GM12872 (cell line): ENCODE measurements around the gene RAX.

ENCODE experiments used
- TF ChIP-seq, protein P1 (sequence below): IDR thresholded peaks from 3 replicates; pipeline ENCODE4 v1.5.1; 2011; ENCODE audit warnings: low read depth, mild to moderate bottlenecking, low read length, moderate library complexity; ENCODE audit not compliant: insufficient read depth

The RAX gene

DNA sequence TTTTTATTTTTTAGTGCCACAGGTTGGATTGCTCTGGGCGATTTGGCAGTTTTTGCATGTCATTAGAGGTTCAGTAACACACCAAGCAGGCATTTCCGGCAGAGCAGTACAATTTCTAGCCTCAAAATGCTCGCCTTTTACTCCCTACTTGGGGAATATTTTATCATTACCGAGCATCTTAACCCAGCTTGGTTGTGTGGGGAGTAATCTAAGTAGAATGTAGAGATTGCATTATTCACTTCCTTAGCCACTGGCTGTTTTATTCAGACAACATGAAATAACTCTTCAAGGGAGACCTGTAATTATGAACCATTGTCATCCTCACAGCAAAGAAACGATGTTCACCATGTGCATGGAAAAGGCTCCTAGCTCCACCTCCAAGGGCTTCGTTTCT is 40.2 kb downstream of the RAX start:
- TF ChIP-seq, protein P1, sequence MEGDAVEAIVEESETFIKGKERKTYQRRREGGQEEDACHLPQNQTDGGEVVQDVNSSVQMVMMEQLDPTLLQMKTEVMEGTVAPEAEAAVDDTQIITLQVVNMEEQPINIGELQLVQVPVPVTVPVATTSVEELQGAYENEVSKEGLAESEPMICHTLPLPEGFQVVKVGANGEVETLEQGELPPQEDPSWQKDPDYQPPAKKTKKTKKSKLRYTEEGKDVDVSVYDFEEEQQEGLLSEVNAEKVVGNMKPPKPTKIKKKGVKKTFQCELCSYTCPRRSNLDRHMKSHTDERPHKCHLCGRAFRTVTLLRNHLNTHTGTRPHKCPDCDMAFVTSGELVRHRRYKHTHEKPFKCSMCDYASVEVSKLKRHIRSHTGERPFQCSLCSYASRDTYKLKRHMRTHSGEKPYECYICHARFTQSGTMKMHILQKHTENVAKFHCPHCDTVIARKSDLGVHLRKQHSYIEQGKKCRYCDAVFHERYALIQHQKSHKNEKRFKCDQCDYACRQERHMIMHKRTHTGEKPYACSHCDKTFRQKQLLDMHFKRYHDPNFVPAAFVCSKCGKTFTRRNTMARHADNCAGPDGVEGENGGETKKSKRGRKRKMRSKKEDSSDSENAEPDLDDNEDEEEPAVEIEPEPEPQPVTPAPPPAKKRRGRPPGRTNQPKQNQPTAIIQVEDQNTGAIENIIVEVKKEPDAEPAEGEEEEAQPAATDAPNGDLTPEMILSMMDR: no peak

GRCh38 chr18:59232309-59233016 is 40.8 kb downstream of the RAX start:
- TF ChIP-seq, protein P1: no peak

DNA sequence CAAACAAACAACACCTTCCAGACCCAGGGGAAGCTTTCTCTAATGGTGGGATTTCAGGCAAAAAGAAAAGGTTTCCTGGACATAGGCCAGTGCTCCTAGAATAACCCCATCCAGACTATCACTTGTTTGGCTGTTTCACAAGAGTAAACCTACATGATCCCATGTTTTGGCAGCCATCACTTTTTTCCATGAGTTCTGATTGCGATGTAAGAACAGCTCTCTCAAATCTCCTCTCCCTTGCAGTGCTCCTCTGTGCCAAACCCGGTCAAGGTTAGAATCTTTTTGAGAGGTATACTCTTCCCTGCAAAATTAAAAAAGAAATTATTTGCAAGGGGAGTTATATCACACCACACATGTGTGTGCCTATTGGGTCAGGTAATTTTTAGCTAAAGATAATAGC is 41.4 kb downstream of the RAX start:
- TF ChIP-seq, protein P1: no peak

DNA sequence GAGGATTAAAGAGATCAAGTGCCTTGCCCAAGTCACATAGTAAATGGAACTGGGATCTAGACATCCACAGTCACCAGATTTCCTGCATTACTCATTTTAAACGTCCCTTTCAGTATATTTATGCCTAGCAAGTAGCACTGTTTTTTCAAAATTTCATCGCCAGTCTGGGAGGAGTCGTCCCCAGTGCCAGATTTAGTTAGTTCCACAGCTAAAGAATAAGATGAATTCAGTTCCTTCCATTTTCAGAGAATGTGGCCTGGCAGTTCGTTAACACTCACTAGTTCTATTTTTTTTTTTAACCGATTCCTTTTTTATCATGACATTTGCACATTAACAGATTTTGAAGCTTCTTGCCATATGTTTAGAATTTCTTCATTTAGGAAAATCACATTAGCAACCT is 42.1 kb downstream of the RAX start:
- TF ChIP-seq, protein P1: no peak

- TF ChIP-seq, protein P1: no peak
Observed at GRCh38 chr18:59229701-59230443, 43.4 kb downstream of the RAX start.

- TF ChIP-seq, protein P1: no peak
Observed at GRCh38 chr18:59229191-59229590, 44.1 kb downstream of the RAX start.

DNA sequence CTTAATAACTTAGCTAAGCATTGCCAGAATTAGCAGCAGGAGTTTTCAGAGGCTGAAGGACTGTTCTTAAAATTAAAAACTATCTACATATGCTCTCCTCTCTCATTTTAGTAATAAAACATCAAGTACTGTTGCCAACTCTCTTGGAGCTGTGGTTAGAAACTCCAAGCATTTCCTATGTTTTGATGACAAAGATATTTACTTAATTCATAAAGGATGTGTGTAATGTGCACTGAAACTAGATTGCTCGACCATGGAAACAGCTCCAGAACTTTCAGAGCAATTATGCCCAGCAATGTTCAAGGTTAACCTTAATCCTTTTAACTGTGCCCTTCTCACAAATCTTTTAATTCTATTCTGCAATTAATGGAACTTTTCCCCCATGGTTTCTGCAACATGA is 44.9 kb downstream of the RAX start:
- TF ChIP-seq, protein P1: no peak
